GM08714 (cell line): ENCODE results near the gene ALAS2.
"Not testable (repeated sequence)": the region's sequence is repeated elsewhere in the genome, so short reads cannot be mapped to it uniquely, and the experiment has no call there.

Source experiments
- H3K4me3 ChIP-seq: fragments of 200-500 bp; sonication (Bioruptor generic); 2 replicates; pipeline ENCODE4 v1.5.1; 2014; ENCODE audit warnings: mild to moderate bottlenecking, low read length, inconsistent platforms
- ZNF274 ChIP-seq: IDR thresholded peaks from 2 replicates; pipeline ENCODE4 v1.6.1; 2012; ENCODE audit warnings: mild to moderate bottlenecking, low read depth, low read length

Gene ALAS2

GRCh38 chrX:55030271-55031205 is at the start of gene ALAS2:
Gene ALAS2, minus strand, starts transcription at chrX:55030977. Its CDS starts 4,977 bp downstream, at chrX:55026000.
- no peak for TF ChIP-seq ZNF274
- no peak within 1 kb of the TSS for H3K4me3 ChIP-seq

GRCh38 chrX:55074851-55075467 is 44.2 kb upstream of the ALAS2 start, which contains the start of gene PAGE2B:
Gene PAGE2B, plus strand, starts transcription at chrX:55075030. Its CDS starts 1,012 bp downstream, at chrX:55076042.
- no peak for TF ChIP-seq ZNF274
- H3K4me3 ChIP-seq: no peak within 1 kb of the TSS

GRCh38 chrX:55072286-55072685 is 41.5 kb upstream of the ALAS2 start:
- no peak for TF ChIP-seq ZNF274
- H3K4me3 ChIP-seq: no peak overlapping the region

GRCh38 chrX:55067180-55067579 is 36.4 kb upstream of the ALAS2 start:
- not testable (repeated sequence) for H3K4me3 ChIP-seq

GRCh38 chrX:55057675-55058249 is 27.0 kb upstream of the ALAS2 start:
- no peak for TF ChIP-seq ZNF274
- H3K4me3 ChIP-seq: no peak overlapping the region

GRCh38 chrX:55056820-55057674 is 26.3 kb upstream of the ALAS2 start:
- H3K4me3 ChIP-seq: no peak overlapping the region
- no peak for TF ChIP-seq ZNF274

GRCh38 chrX:55050599-55050998 is 19.8 kb upstream of the ALAS2 start:
- H3K4me3 ChIP-seq: not testable (repeated sequence)

- no peak overlapping the region for H3K4me3 ChIP-seq
- TF ChIP-seq ZNF274: no peak
Measured at GRCh38 chrX:55041514-55041913, 10.7 kb upstream of the ALAS2 start.

- no peak for TF ChIP-seq ZNF274
- no peak overlapping the region for H3K4me3 ChIP-seq
Measured at GRCh38 chrX:55039471-55039870, 8.7 kb upstream of the ALAS2 start.

- no peak for TF ChIP-seq ZNF274
- H3K4me3 ChIP-seq: no peak overlapping the region
Measured at GRCh38 chrX:55033429-55033828, 2.7 kb upstream of the ALAS2 start.

- no peak for TF ChIP-seq ZNF274
- H3K4me3 ChIP-seq: no peak overlapping the region
Measured at GRCh38 chrX:55029291-55029690, 1.5 kb downstream of the ALAS2 start.

- TF ChIP-seq ZNF274: no peak
Measured at GRCh38 chrX:55028611-55029010, 2.2 kb downstream of the ALAS2 start.

GRCh38 chrX:55028040-55028439 is 2.7 kb downstream of the ALAS2 start:
- H3K4me3 ChIP-seq: no peak overlapping the region
- TF ChIP-seq ZNF274: no peak

More at GRCh38 chrX:55028611-55029010, 2.2 kb downstream of the ALAS2 start:
- H3K4me3 ChIP-seq: no peak overlapping the region

GRCh38 chrX:55026840-55027239 is 3.9 kb downstream of the ALAS2 start:
- H3K4me3 ChIP-seq: no peak overlapping the region
- TF ChIP-seq ZNF274: no peak
